H1 (cell line): ENCODE measurements around the gene FGR. TPM values are rescaled to one million over a fixed set of nuclear protein-coding genes. Genes with fewer than 3 reads are reported as not detected.

Source experiments
- CTCF ChIA-PET: fragments of 300-600 bp; sonication (Branson Sonifier 250); formaldehyde crosslinking; loops from one replicate; lab custom pipeline; 2021; ENCODE audit not compliant: partially characterized antibody; lab: Charles Lee
- POLR2A ChIA-PET: fragments of 300-600 bp; sonication (Branson Sonifier 250); formaldehyde crosslinking; loops from one replicate; lab custom pipeline; 2021; ENCODE audit warnings: inconsistent platforms; ENCODE audit not compliant: partially characterized antibody; lab: Charles Lee
- DNase-seq, 2 experiments: peaks; one replicate each; pipeline versions ENCODE4 v3.0.0 to v3.0.0-alpha.2; 2010 to 2022; ENCODE audit warnings: low spot score in 2 of 2, low read depth in 1 of 2, mixed read lengths in 1 of 2
- FAIRE-seq: peaks from 2 replicates; lab custom pipeline; 2011; peaks lifted over from hg19 to GRCh38; lab: Jason Lieb, UNC
- H2AFZ ChIP-seq: 2 replicates; pipeline ENCODE4 v1.8.1; 2012; ENCODE audit warnings: low read length, inconsistent platforms
- H2AK5ac ChIP-seq: 2 replicates; pipeline ENCODE4 v1.6.1; 2013; ENCODE audit warnings: low read depth, low read length
- H2BK120ac ChIP-seq: replicated peaks from 2 replicates; pipeline ENCODE3; 2013; ENCODE audit warnings: low read depth, low read length, inconsistent platforms
- H2BK12ac ChIP-seq: 2 replicates; pipeline ENCODE4 v1.6.1; 2013; ENCODE audit warnings: low read depth, low read length
- H2BK15ac ChIP-seq: 2 replicates; pipeline ENCODE4 v1.6.1; 2013; ENCODE audit warnings: low read length
- H2BK20ac ChIP-seq: 2 replicates; pipeline ENCODE4 v1.6.1; 2013; ENCODE audit warnings: low read length
- H2BK5ac ChIP-seq: 2 replicates; pipeline ENCODE4 v1.6.1; 2013; ENCODE audit warnings: low read depth, low read length
- H3K14ac ChIP-seq: 2 replicates; pipeline ENCODE4 v1.6.1; 2013; ENCODE audit warnings: inconsistent platforms; ENCODE audit not compliant: insufficient read length
- H3K18ac ChIP-seq: 2 replicates; pipeline ENCODE4 v1.6.1; 2013; ENCODE audit warnings: low read length; ENCODE audit errors: extremely low read depth
- H3K23ac ChIP-seq: 2 replicates; pipeline ENCODE4 v1.6.1; 2013; ENCODE audit warnings: inconsistent platforms; ENCODE audit not compliant: insufficient read length
- H3K23me2 ChIP-seq: 2 replicates; pipeline ENCODE4 v1.6.1; 2013; ENCODE audit warnings: low read depth, low read length
- H3K27ac ChIP-seq: 2 replicates; pipeline ENCODE4 v1.6.1; 2011; ENCODE audit warnings: low read depth, low read length, inconsistent platforms
- H3K27me3 ChIP-seq, 4 experiments: replicated peaks in 1 of 4; 1 replicate in 1 of 4; 2 replicates in 3 of 4; pipeline versions ENCODE4 v1.6.1 to v1.8.1; 2011 to 2013; ENCODE audit warnings: low read length in 3 of 4, mild to moderate bottlenecking in 3 of 4, inconsistent platforms in 2 of 4, mixed read lengths in 2 of 4, moderate library complexity in 1 of 4; ENCODE audit not compliant: control insufficient read depth in 3 of 4, insufficient read depth in 3 of 4; ENCODE audit errors: extremely low read depth in 1 of 4
- H3K36me3 ChIP-seq, 4 experiments: 2 replicates each; pipeline versions ENCODE4 v1.6.1 to v1.8.1; 2011 to 2013; ENCODE audit warnings: mild to moderate bottlenecking in 4 of 4, low read length in 3 of 4, moderate library complexity in 2 of 4, control low read depth in 1 of 4, inconsistent platforms in 1 of 4; ENCODE audit not compliant: insufficient read depth in 4 of 4, control insufficient read depth in 2 of 4
- H3K4ac ChIP-seq: replicated peaks from 2 replicates; pipeline ENCODE3; 2013; ENCODE audit warnings: low read length, low read depth, mixed read lengths, inconsistent platforms; ENCODE audit not compliant: insufficient read length
- H3K4me1 ChIP-seq, 4 experiments: replicated peaks in 1 of 4; 1 replicate in 1 of 4; 2 replicates in 3 of 4; pipeline versions ENCODE4 v1.6.1 to v1.8.1; 2011 to 2013; ENCODE audit warnings: low read length in 3 of 4, inconsistent platforms in 2 of 4, mixed read lengths in 1 of 4; ENCODE audit not compliant: insufficient read depth in 4 of 4, control insufficient read depth in 3 of 4
- H3K4me2 ChIP-seq, 2 experiments: 2 replicates each; pipeline versions ENCODE4 v1.6.1 to v1.8.1; 2011 to 2013; ENCODE audit warnings: low read depth in 2 of 2, low read length in 2 of 2, control low read depth in 1 of 2, inconsistent platforms in 1 of 2, mild to moderate bottlenecking in 1 of 2; ENCODE audit not compliant: insufficient read depth in 1 of 2
- H3K4me3 ChIP-seq, 4 experiments: fragments of 200-600, 300-600 bp in 1 of 4; sonication (generic), shearing (Covaris generic), sonication (Bioruptor Twin) in 1 of 4; 2 replicates each; pipeline versions ENCODE4 v1.5.1 to v1.8.1; 2011 to 2016; ENCODE audit warnings: low read length in 4 of 4, low read depth in 3 of 4, control low read depth in 2 of 4, inconsistent platforms in 2 of 4, mild to moderate bottlenecking in 2 of 4, mixed read lengths in 1 of 4, moderate library complexity in 1 of 4; ENCODE audit not compliant: insufficient read depth in 2 of 4; ENCODE audit errors: extremely low read depth in 1 of 4
- H3K56ac ChIP-seq: replicated peaks from 2 replicates; pipeline ENCODE3; 2013; ENCODE audit warnings: low read depth, mild to moderate bottlenecking, mixed read lengths, low read length, inconsistent platforms; ENCODE audit not compliant: insufficient read length
- H3K79me1 ChIP-seq: 2 replicates; pipeline ENCODE4 v1.6.1; 2013; ENCODE audit warnings: low read depth, low read length, control low read depth
- H3K79me2 ChIP-seq, 2 experiments: 2 replicates each; pipeline versions ENCODE4 v1.6.1 to v1.8.1; 2012 to 2013; ENCODE audit warnings: low read length in 2 of 2, mild to moderate bottlenecking in 2 of 2, inconsistent platforms in 1 of 2; ENCODE audit not compliant: insufficient read depth in 2 of 2, control insufficient read depth in 1 of 2
- H3K9ac ChIP-seq, 4 experiments: replicated peaks in 1 of 4; 1 replicate in 1 of 4; 2 replicates in 3 of 4; pipeline versions ENCODE4 v1.6.1 to v1.8.1; 2011 to 2013; ENCODE audit warnings: low read depth in 3 of 4, low read length in 3 of 4, control low read depth in 2 of 4, mild to moderate bottlenecking in 2 of 4, moderate library complexity in 2 of 4, inconsistent platforms in 1 of 4; ENCODE audit errors: extremely low read depth in 1 of 4
- H3K9me3 ChIP-seq, 2 experiments: 2 replicates each; pipeline versions ENCODE4 v1.6.1 to v1.8.1; 2012 to 2013; ENCODE audit warnings: mild to moderate bottlenecking in 2 of 2, moderate library complexity in 2 of 2, control low read depth in 1 of 2, inconsistent platforms in 1 of 2, low read depth in 1 of 2, low read length in 1 of 2, mixed read lengths in 1 of 2; ENCODE audit not compliant: insufficient read depth in 2 of 2
- H4K20me1 ChIP-seq, 2 experiments: replicated peaks in 1 of 2; 2 replicates each; pipeline versions ENCODE3 to v1.8.1; 2011 to 2013; ENCODE audit warnings: inconsistent platforms in 2 of 2, low read length in 2 of 2, mild to moderate bottlenecking in 1 of 2; ENCODE audit not compliant: insufficient read depth in 2 of 2, control insufficient read depth in 1 of 2
- H4K5ac ChIP-seq: 2 replicates; pipeline ENCODE4 v1.6.1; 2013; ENCODE audit warnings: low read length, low read depth, mixed read lengths, inconsistent platforms; ENCODE audit not compliant: insufficient read length
- H4K8ac ChIP-seq: 2 replicates; pipeline ENCODE4 v1.8.0; 2013; ENCODE audit warnings: mild to moderate bottlenecking, moderate library complexity, low read length, inconsistent platforms; ENCODE audit not compliant: insufficient read depth; ENCODE audit errors: extremely low read depth
- H4K91ac ChIP-seq: replicated peaks from 2 replicates; pipeline ENCODE3; 2013; ENCODE audit warnings: low read length, mixed read lengths, inconsistent platforms; ENCODE audit not compliant: insufficient read length
- BCL11A ChIP-seq, 2 experiments: IDR thresholded peaks; one replicate each; pipeline ENCODE4 v1.6.1; 2011; ENCODE audit warnings: low read depth in 2 of 2, low read length in 2 of 2, mild to moderate bottlenecking in 2 of 2
- FOSL1 ChIP-seq: IDR thresholded peaks from 2 replicates; pipeline ENCODE4 v1.6.1; 2011; ENCODE audit warnings: mild to moderate bottlenecking, low read depth, low read length, moderate library complexity; ENCODE audit not compliant: insufficient read depth
- GABPA ChIP-seq: IDR thresholded peaks from 2 replicates; pipeline ENCODE4 v1.6.1; 2011; ENCODE audit warnings: mild to moderate bottlenecking, low read length, moderate library complexity, borderline replicate concordance; ENCODE audit not compliant: insufficient read depth
- HDAC6 ChIP-seq: IDR thresholded peaks from one replicate; pipeline ENCODE4 v1.7.1; 2012; ENCODE audit warnings: low read depth, mild to moderate bottlenecking, inconsistent platforms, low read length, moderate library complexity
- JUN ChIP-seq: IDR thresholded peaks from 2 replicates; pipeline ENCODE4 v1.6.1; 2011; ENCODE audit warnings: low read depth, mild to moderate bottlenecking, improper control_type of control experiment, low read length
- KDM1A ChIP-seq: fragments of 200-600, 300-600 bp; sonication (generic); IDR thresholded peaks from 2 replicates; pipeline ENCODE4 v1.7.1; 2016; ENCODE audit warnings: mild to moderate bottlenecking, low read length, borderline replicate concordance
- RFX5 ChIP-seq: IDR thresholded peaks from 2 replicates; pipeline ENCODE4 v1.6.1; 2011; ENCODE audit warnings: low read depth, low read length, improper control_type of control experiment, borderline replicate concordance
- SIN3A ChIP-seq, 2 experiments: IDR thresholded peaks in 1 of 2; conservative IDR thresholded peaks in 1 of 2; 2 replicates each; pipeline ENCODE4 v1.6.1; 2011 to 2012; ENCODE audit warnings: low read length in 2 of 2, improper control_type of control experiment in 1 of 2, low read depth in 1 of 2, mild to moderate bottlenecking in 1 of 2
- SUZ12 ChIP-seq: fragments of 200-600 bp; sonication (generic); IDR thresholded peaks from 2 replicates; pipeline ENCODE4 v1.6.1; 2012; ENCODE audit warnings: mild to moderate bottlenecking, inconsistent platforms, low read length, moderate library complexity, mixed read lengths
- TAF1 ChIP-seq: IDR thresholded peaks from 2 replicates; pipeline ENCODE4 v1.6.1; 2011; ENCODE audit warnings: mild to moderate bottlenecking, low read depth, low read length
- WGBS, 2 experiments: shearing (Covaris generic) in 1 of 2; methylation state at CpG; one replicate each; pipeline versions ENCODE4 v1.1.6 to v1.1.7; 2013 to 2015; ENCODE audit warnings: low lambda C conversion rate in 2 of 2, mixed read lengths in 2 of 2, inconsistent platforms in 1 of 2, low coverage in 1 of 2, missing lambda C conversion rate in 1 of 2; ENCODE audit not compliant: insufficient replicate concordance in 2 of 2, insufficient coverage in 1 of 2, insufficient read length in 1 of 2; ENCODE audit errors: extremely low coverage in 1 of 2, missing lambda C conversion rate in 1 of 2; 5-methylcytosine and 5-hydroxymethylcytosine counted together
- polyA plus RNA-seq, 7 experiments: library from polyadenylated mRNA; depleted of rRNA in 3 of 7; stranded (reverse) in 5 of 7; unstranded in 2 of 7; fragments of >200 nt in 5 of 7; fragments of 200-250 nt in 2 of 7; gene quantifications; 1 replicate in 5 of 7; 2 replicates in 1 of 7; 4 replicates in 1 of 7; pipeline versions ENCODE4 v1.2.1 to v1.2.3, GENCODE V29; 2011 to 2013; ENCODE audit warnings: missing spikeins in 2 of 7, mixed read lengths in 2 of 7
- total RNA-seq: library from RNA; stranded (reverse); fragmentation: NEBNext Ultra II Directional; extraction: Animal tissue kit (Norgen Biotek cat#: 25700); gene quantifications from 2 replicates; pipeline ENCODE4 v1.2.1, GENCODE V29; 2021
- TF ChIP-seq, protein P1 (sequence below): IDR thresholded peaks from 2 replicates; pipeline ENCODE4 v1.6.1; 2011; ENCODE audit warnings: low read length, improper control_type of control experiment

FGR gene
- total and polyA plus RNA-seq, 2 of the 8 experiments (the other 6 are each of a cell fraction or from before 2014, with no cell fraction given) = 0.22 to 0.95 TPM

- Histone ChIP-seq H3K79me1 (no peaks in the 10 kb centered on the region), H2BK120ac (no peak overlapping the region), H4K8ac (no peak overlapping the region), H3K36me3 (no peaks in the 10 kb centered on the region), H2BK5ac (no peak overlapping the region), H2BK12ac (no peak overlapping the region), H4K20me1 (peaks cover 0 to 2% of the 10 kb centered on the region in 2 experiments), H3K18ac (no peak overlapping the region), H2AK5ac (no peak overlapping the region; the same call in 1 of the 2 replicates), H3K4me1 (peaks cover 0 to 16% (median 9%) of the 10 kb centered on the region in 4 experiments; a peak in 6 of 7 replicates), H2AFZ (no peak overlapping the region), H2BK15ac (no peak overlapping the region), H4K5ac (no peak overlapping the region), H3K9me3 (no peaks in the 10 kb centered on the region), H3K4me3 (peak overlapping the region in 1 of 4 experiments; percentile 63; a peak in 1 of 8 replicates), H3K27ac (no peak overlapping the region), H4K91ac (no peak overlapping the region), H3K56ac (no peak overlapping the region), H3K14ac (no peak overlapping the region), H3K79me2 (no peaks in the 10 kb centered on the region), H3K4me2 (peak overlapping the region; percentile 94; a peak in 2 of 4 replicates), H3K23ac (no peak overlapping the region), H3K9ac (no peak overlapping the region), H2BK20ac (no peak overlapping the region), H3K27me3 (peaks cover 0 to 11% (median 6%) of the 10 kb centered on the region in 4 experiments; a peak in 2 of 7 replicates), H3K4ac (peak overlapping the region; percentile 4), H3K23me2 (peaks cover 7% of the 10 kb centered on the region)
- ChIA-PET CTCF (interaction anchor here (0.8 to 37.8 kb wide), 12 partner anchors 6 to 318 kb away, joined by 3 to 1807 read pairs (median 4); partner anchors contain the start of genes AHDC1, GPR3, IFI6 and WASF2), POLR2A (interaction anchor here (1.1 to 2.1 kb wide), 3 partner anchors 8 to 194 kb away, joined by 3 to 6 read pairs (median 5); no protein-coding TSS in a partner anchor)
- FAIRE-seq = no peak
- 92% methylated on average over 14 of the region's 16 CpGs; no CpG with 5 or more reads in 1 of the 2 experiments for WGBS, 2 experiments
- DNase-seq = no peak
- TF ChIP-seq RFX5 (no peak), BCL11A (IDR thresholded peaks at IDR 0.05; ENCODE audit: low read depth in 2 of 2, low read length in 2 of 2) (no peak), KDM1A (no peak), FOSL1 (no peak), GABPA (no peak), HDAC6 (no peak), SIN3A (conservative IDR thresholded peaks at IDR 0.05 in 1 of 2, IDR thresholded peaks at IDR 0.05 in 1 of 2; ENCODE audit: low read depth in 1 of 2, low read length in 2 of 2) (no peak), JUN (no peak), TAF1 (no peak), SUZ12 (no peak)
- TF ChIP-seq, protein P1, sequence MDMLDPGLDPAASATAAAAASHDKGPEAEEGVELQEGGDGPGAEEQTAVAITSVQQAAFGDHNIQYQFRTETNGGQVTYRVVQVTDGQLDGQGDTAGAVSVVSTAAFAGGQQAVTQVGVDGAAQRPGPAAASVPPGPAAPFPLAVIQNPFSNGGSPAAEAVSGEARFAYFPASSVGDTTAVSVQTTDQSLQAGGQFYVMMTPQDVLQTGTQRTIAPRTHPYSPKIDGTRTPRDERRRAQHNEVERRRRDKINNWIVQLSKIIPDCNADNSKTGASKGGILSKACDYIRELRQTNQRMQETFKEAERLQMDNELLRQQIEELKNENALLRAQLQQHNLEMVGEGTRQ = no peak
Observed at GRCh38 chr1:27614043-27614624, 20.9 kb downstream of the FGR start.
